Renal pelvis (tissue), 4 donors: Measurements from ENCODE around the gene PRKG1. TPM values are rescaled to one million over a fixed set of nuclear protein-coding genes. Genes with fewer than 3 reads are reported as not detected.
A peak's percentile ranks its signal among the peaks of the same experiment; 100 is the strongest.

Source experiments
- DNase-seq: peaks from one replicate; pipeline ENCODE4 v3.0.0-alpha.2; 2013
- polyA plus RNA-seq, 3 donors: library from polyadenylated mRNA; unstranded; fragments of 120-200 nt; gene quantifications; one replicate each; pipeline ENCODE4 v1.2.1, GENCODE V29; 2013; ENCODE audit not compliant: insufficient read length in 3 of 3

The PRKG1 gene
- polyA plus RNA-seq, 3 donors, result 10.7 to 12.2 (median 11.3) TPM

GRCh38 chr10:51696251-51696650 lies 622.0 kb downstream of the PRKG1 start:
- no peak for DNase-seq

- no peak for DNase-seq
These were observed 624.3 kb downstream of the PRKG1 start for GRCh38 chr10:51698473-51699063.

- no peak for DNase-seq
These were observed 624.8 kb downstream of the PRKG1 start for GRCh38 chr10:51699145-51699474.

GRCh38 chr10:51699475-51700227 lies 625.4 kb downstream of the PRKG1 start, which contains the start of gene CSTF2T:
CSTF2T (minus strand) TSS chr10:51699595; CDS start chr10:51699549, 46 bp downstream.
- peak; percentile 95 for DNase-seq

- DNase-seq, result peak; percentile 65
These were observed 626.0 kb downstream of the PRKG1 start for GRCh38 chr10:51700228-51700817.

- DNase-seq, result no peak
These were observed 631.5 kb downstream of the PRKG1 start for GRCh38 chr10:51705774-51706173.

GRCh38 chr10:51706225-51706624 lies 631.9 kb downstream of the PRKG1 start:
- no peak for DNase-seq

- DNase-seq, result no peak
These were observed 633.1 kb downstream of the PRKG1 start for GRCh38 chr10:51707392-51707791.

- DNase-seq, result no peak
These were observed 633.6 kb downstream of the PRKG1 start for GRCh38 chr10:51707821-51708424.

- DNase-seq, result no peak
These were observed 634.3 kb downstream of the PRKG1 start for GRCh38 chr10:51708609-51709008.

- no peak for DNase-seq
These were observed 635.2 kb downstream of the PRKG1 start for GRCh38 chr10:51709324-51709972.

- no peak for DNase-seq
These were observed 637.2 kb downstream of the PRKG1 start for GRCh38 chr10:51711519-51711891.

GRCh38 chr10:51716981-51717380 lies 642.7 kb downstream of the PRKG1 start:
- no peak for DNase-seq

GRCh38 chr10:51718804-51719291 lies 644.6 kb downstream of the PRKG1 start:
- DNase-seq, result no peak

- no peak for DNase-seq
These were observed 649.8 kb downstream of the PRKG1 start for GRCh38 chr10:51724038-51724437.

GRCh38 chr10:51729822-51730555 lies 655.7 kb downstream of the PRKG1 start:
- peak; percentile 31 for DNase-seq

- DNase-seq, result no peak
These were observed 658.8 kb downstream of the PRKG1 start for GRCh38 chr10:51733057-51733456.

GRCh38 chr10:51743146-51743545 lies 668.9 kb downstream of the PRKG1 start:
- no peak for DNase-seq

- DNase-seq, result no peak
These were observed 670.1 kb downstream of the PRKG1 start for GRCh38 chr10:51744235-51745000.

- DNase-seq, result no peak
These were observed 671.1 kb downstream of the PRKG1 start for GRCh38 chr10:51745397-51745796.

- DNase-seq, result no peak
These were observed 672.9 kb downstream of the PRKG1 start for GRCh38 chr10:51747216-51747615.
